ENCODE data around the gene HSFY2. TPM values are rescaled to one million over a fixed set of nuclear protein-coding genes. Genes with fewer than 3 reads are reported as not detected.

HSFY2 gene, protein sequence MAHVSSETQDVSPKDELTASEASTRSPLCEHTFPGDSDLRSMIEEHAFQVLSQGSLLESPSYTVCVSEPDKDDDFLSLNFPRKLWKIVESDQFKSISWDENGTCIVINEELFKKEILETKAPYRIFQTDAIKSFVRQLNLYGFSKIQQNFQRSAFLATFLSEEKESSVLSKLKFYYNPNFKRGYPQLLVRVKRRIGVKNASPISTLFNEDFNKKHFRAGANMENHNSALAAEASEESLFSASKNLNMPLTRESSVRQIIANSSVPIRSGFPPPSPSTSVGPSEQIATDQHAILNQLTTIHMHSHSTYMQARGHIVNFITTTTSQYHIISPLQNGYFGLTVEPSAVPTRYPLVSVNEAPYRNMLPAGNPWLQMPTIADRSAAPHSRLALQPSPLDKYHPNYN
- total RNA-seq: not detected in 2 replicates

GRCh38 chrY:18773635-18774034 is at the start of gene HSFY2:
Gene HSFY2 (minus strand): TSS chrY:18773735. CDS start chrY:18773618, 117 bp downstream.

Other genes starting within 250 kb of the HSFY2 start
- not detected in 2 replicates for gene HSFY1, start 227.0 kb downstream of the HSFY2 start, total RNA-seq